ENCODE measurements around the gene FST. TPM values are rescaled to one million over a fixed set of nuclear protein-coding genes. Genes with fewer than 3 reads are reported as not detected.

The FST gene
- total and polyA plus RNA-seq, 2 of the 8 experiments (the other 6 are each of a cell fraction or from before 2014, with no cell fraction given), result 16.6 to 17.5 TPM

- FAIRE-seq, result no peak
These were observed 7.8 kb downstream of the FST start for GRCh38 chr5:53488195-53488722.

More at GRCh38 chr5:53488195-53488722, 7.8 kb downstream of the FST start:
- Histone ChIP-seq H4K91ac (replicated peaks; ENCODE audit: insufficient read length, low read length) (no peak overlapping the region), H3K9me3 (ENCODE audit: insufficient read depth in 2 of 2, low read depth in 1 of 2, low read length in 1 of 2) (no peaks in the 10 kb centered on the region), H3K56ac (replicated peaks; ENCODE audit: insufficient read length, low read depth, low read length) (no peak overlapping the region), H3K14ac (ENCODE audit: insufficient read length) (no peak overlapping the region), H4K8ac (ENCODE audit: extremely low read depth, insufficient read depth, low read length) (no peak overlapping the region), H2BK12ac (ENCODE audit: low read depth, low read length) (no peak overlapping the region), H3K4ac (replicated peaks; ENCODE audit: insufficient read length, low read depth, low read length) (no peak overlapping the region), H3K23me2 (ENCODE audit: low read depth, low read length) (no peaks in the 10 kb centered on the region), H3K79me1 (ENCODE audit: low read depth, low read length) (peaks cover 2% of the 10 kb centered on the region), H3K79me2 (ENCODE audit: control insufficient read depth in 1 of 2, insufficient read depth in 2 of 2, low read length in 2 of 2) (no peaks in the 10 kb centered on the region), H3K27ac (ENCODE audit: low read depth, low read length) (no peak overlapping the region), H3K4me1 (replicated peaks in 1 of 4; ENCODE audit: control insufficient read depth in 3 of 4, insufficient read depth in 4 of 4, low read length in 3 of 4) (peaks cover 0 to 5% (median 1%) of the 10 kb centered on the region in 4 experiments; a peak in 6 of 7 replicates), H3K23ac (ENCODE audit: insufficient read length) (no peak overlapping the region), H2BK15ac (ENCODE audit: low read length) (no peak overlapping the region), H2BK120ac (replicated peaks; ENCODE audit: low read depth, low read length) (no peak overlapping the region), H2BK20ac (ENCODE audit: low read length) (no peak overlapping the region), H3K27me3 (replicated peaks in 1 of 4; ENCODE audit: control insufficient read depth in 3 of 4, extremely low read depth in 1 of 4, insufficient read depth in 3 of 4, low read length in 3 of 4) (no peaks in the 10 kb centered on the region), H3K4me3 (ENCODE audit: extremely low read depth in 1 of 4, insufficient read depth in 2 of 4, low read depth in 3 of 4, low read length in 4 of 4) (no peak overlapping the region), H2AK5ac (ENCODE audit: low read depth, low read length) (no peak overlapping the region), H3K4me2 (ENCODE audit: insufficient read depth in 1 of 2, low read depth in 2 of 2, low read length in 2 of 2) (no peak overlapping the region), H3K36me3 (ENCODE audit: control insufficient read depth in 2 of 4, insufficient read depth in 4 of 4, low read length in 3 of 4) (peaks cover 16 to 43% (median 20%) of the 10 kb centered on the region in 4 experiments), H2BK5ac (ENCODE audit: low read depth, low read length) (no peak overlapping the region), H3K9ac (replicated peaks in 1 of 4; ENCODE audit: extremely low read depth in 1 of 4, low read depth in 3 of 4, low read length in 3 of 4) (no peak overlapping the region), H3K18ac (ENCODE audit: extremely low read depth, low read length) (no peak overlapping the region), H4K5ac (ENCODE audit: insufficient read length, low read depth, low read length) (no peak overlapping the region), H4K20me1 (replicated peaks in 1 of 2; ENCODE audit: control insufficient read depth in 1 of 2, insufficient read depth in 2 of 2, low read length in 2 of 2) (no peaks in the 10 kb centered on the region), H2AFZ (ENCODE audit: low read length) (no peak overlapping the region)
- TF ChIP-seq CHD1 (IDR thresholded peaks at IDR 0.05; ENCODE audit: low read depth, low read length) (no peak), POLR2A (IDR thresholded peaks at IDR 0.05; ENCODE audit: control extremely low read depth in 1 of 2, low read depth in 2 of 2, low read length in 2 of 2) (no peak), CBX5 (IDR thresholded peaks at IDR 0.05; ENCODE audit: low read depth, low read length) (no peak), CTBP2 (IDR thresholded peaks at IDR 0.05; ENCODE audit: borderline replicate concordance, insufficient read depth, insufficient read length, low read length) (no peak), HDAC6 (IDR thresholded peaks at IDR 0.05; ENCODE audit: low read depth, low read length) (no peak), EZH2 (IDR thresholded peaks at IDR 0.05; ENCODE audit: low read depth, low read length, severe bottlenecking) (no peak), TEAD4 (IDR thresholded peaks at IDR 0.05; ENCODE audit: low read depth, low read length) (no peak), FOSL1 (IDR thresholded peaks at IDR 0.05; ENCODE audit: insufficient read depth, low read depth, low read length) (no peak), NANOG (IDR thresholded peaks at IDR 0.05; ENCODE audit: insufficient read depth, low read depth, low read length, poor library complexity, severe bottlenecking) (no peak), SP2 (IDR thresholded peaks at IDR 0.05; ENCODE audit: low read length) (no peak), SIN3A (conservative IDR thresholded peaks at IDR 0.05 in 1 of 2, IDR thresholded peaks at IDR 0.05 in 1 of 2; ENCODE audit: low read depth in 1 of 2, low read length in 2 of 2) (no peak), SIX5 (IDR thresholded peaks at IDR 0.05; ENCODE audit: low read depth, low read length) (no peak), TBP (IDR thresholded peaks at IDR 0.05; ENCODE audit: low read depth, low read length) (no peak), KDM5A (IDR thresholded peaks at IDR 0.05; ENCODE audit: low read length) (no peak)
- DNase-seq (ENCODE audit: low read depth in 1 of 2, low spot score in 2 of 2), result no peak
- 92% methylated on average over 8 of the region's 8 CpGs; no CpG with 5 or more reads in 1 of the 2 experiments for WGBS, 2 experiments (ENCODE audit: extremely low coverage in 1 of 2, insufficient coverage in 1 of 2, insufficient read length in 1 of 2, insufficient replicate concordance in 2 of 2, low coverage in 1 of 2, low lambda C conversion rate in 2 of 2, missing lambda C conversion rate in 1 of 2)
- ChIA-PET POLR2A (ENCODE audit: partially characterized antibody) (interaction anchor here (1.0 kb wide), 1 partner anchor 519 kb away, joined by 3 read pairs; no protein-coding TSS in a partner anchor), CTCF (ENCODE audit: partially characterized antibody) (interaction anchor here (1.1 to 1.4 kb wide), 2 partner anchors 12 to 61 kb away, joined by 3 to 4 read pairs; no protein-coding TSS in a partner anchor)
